ENCODE data around the gene RAB39B. TPM values are rescaled to one million over a fixed set of nuclear protein-coding genes. Genes with fewer than 3 reads are reported as not detected.

The RAB39B gene
- total and polyA plus RNA-seq, 8 donors, result under 0.01 to 1.5 (median 0.31) TPM; not detected in 1

DNA sequence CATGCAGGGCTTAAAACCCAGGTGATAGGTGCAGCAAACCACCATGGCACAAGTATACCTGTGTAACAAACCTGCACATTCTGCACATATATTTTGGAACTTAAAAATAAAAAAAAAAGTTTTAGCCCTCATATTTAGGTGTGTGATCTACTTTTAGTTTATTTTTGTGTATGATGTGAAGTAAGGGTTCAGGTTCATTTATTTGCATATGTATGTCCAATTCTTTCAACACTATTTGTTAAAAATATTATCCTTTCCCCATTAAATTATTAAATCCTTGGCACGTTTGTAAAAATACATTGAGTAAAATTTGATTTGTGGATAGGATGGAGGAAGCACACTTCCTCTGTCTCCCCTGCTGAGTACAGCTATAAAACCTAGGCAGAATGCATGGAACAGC, 12.9 kb downstream of the RAB39B start:
- Histone ChIP-seq H3K4me1 (no peaks in the 10 kb centered on the region), H3K27ac (no peak overlapping the region), H3K9me3 (no peaks in the 10 kb centered on the region), H3K27me3 (no peaks in the 10 kb centered on the region), H3K36me3 (no peaks in the 10 kb centered on the region), H3K4me3 (no peak overlapping the region)
- intact Hi-C loops (cut with DNase I; ENCODE audit: low total_unique reads), result no loop called here
- TF ChIP-seq, protein P1, sequence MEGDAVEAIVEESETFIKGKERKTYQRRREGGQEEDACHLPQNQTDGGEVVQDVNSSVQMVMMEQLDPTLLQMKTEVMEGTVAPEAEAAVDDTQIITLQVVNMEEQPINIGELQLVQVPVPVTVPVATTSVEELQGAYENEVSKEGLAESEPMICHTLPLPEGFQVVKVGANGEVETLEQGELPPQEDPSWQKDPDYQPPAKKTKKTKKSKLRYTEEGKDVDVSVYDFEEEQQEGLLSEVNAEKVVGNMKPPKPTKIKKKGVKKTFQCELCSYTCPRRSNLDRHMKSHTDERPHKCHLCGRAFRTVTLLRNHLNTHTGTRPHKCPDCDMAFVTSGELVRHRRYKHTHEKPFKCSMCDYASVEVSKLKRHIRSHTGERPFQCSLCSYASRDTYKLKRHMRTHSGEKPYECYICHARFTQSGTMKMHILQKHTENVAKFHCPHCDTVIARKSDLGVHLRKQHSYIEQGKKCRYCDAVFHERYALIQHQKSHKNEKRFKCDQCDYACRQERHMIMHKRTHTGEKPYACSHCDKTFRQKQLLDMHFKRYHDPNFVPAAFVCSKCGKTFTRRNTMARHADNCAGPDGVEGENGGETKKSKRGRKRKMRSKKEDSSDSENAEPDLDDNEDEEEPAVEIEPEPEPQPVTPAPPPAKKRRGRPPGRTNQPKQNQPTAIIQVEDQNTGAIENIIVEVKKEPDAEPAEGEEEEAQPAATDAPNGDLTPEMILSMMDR (IDR thresholded peaks at IDR 0.05), result no peak
- TF ChIP-seq POLR2A (IDR thresholded peaks at IDR 0.05) (no peak), EP300 (IDR thresholded peaks at IDR 0.05) (no peak), POLR2AphosphoS5 (IDR thresholded peaks at IDR 0.05) (no peak)
- 50 to 75% (median 62%) methylated on average over 1 of the region's 1 CpG for WGBS, 5 donors
- DNase-seq, result no peak

DNA sequence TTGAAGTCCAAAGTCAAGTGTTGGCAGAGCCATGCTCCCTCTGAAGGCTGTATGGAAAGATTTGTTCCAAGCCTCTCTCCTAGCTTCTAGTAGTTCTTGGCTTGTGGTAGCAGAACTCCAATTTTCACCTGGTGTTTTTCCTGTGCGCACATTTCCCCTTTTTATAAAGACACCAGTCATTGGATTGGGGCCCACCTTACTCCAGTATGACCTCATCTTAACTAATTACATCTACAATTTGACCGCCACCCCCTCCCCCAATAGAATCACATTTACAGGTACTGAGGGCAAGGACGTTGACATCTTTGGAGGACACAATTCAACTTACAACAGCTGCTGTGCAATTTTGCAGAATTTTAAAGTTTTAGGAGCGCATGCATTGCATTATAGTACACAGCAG, 16.8 kb downstream of the RAB39B start:
- Histone ChIP-seq H3K4me3 (no peak overlapping the region), H3K27ac (no peak overlapping the region), H3K4me1 (no peaks in the 10 kb centered on the region), H3K36me3 (no peaks in the 10 kb centered on the region), H3K9me3 (no peaks in the 10 kb centered on the region), H3K27me3 (no peaks in the 10 kb centered on the region)
- DNase-seq, result no peak
- intact Hi-C loops (cut with DNase I; ENCODE audit: low total_unique reads), result no loop called here
- no peak for TF ChIP-seq POLR2A (IDR thresholded peaks at IDR 0.05)
- TF ChIP-seq EP300 (IDR thresholded peaks at IDR 0.05), result no peak
- 59 to 86% (median 74%) methylated on average over 4 of the region's 4 CpGs for WGBS, 5 donors

DNA sequence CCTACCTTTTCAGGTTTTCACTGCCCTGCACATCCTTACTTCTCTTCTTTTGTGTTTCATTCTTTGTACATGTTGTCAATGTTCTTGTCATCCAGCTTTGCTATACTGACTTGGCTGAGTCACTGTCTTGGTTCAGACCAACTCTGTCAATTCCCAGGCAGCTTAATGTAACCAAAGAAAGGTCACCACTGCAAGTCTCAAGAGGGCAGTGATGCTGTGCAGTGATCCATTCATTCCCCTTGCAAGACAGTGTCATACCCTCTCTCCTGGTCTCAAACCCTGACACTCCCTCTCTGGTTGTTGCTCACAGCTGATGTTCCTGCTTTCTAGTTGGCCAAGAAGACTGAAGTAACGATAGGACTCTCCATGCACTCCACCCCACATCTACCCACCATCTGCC, 17.5 kb downstream of the RAB39B start:
- WGBS, 5 donors, result 54 to 93% (median 72%) methylated on average over 1 of the region's 1 CpG; no CpG with 5 or more reads in 1 of the 5 donors

DNA sequence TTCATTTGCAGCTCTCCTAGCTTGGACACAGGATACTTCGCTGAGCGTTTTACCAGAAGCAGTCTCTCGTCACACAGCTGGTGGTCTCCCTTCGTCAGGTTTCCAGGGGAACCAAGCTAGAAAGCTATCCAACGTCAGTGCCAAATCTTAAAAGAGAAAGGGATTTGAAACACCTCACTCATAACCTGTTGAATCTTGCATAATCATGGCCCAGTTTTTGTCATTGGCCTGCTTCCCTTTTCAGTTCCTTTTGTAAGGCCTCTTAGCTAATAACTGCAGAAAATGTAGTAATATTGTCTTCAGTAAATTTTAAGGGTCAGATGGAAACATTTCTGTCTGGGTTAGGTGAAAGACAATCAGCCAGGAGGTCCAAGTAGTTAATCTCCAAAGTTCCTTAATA, 22.0 kb downstream of the RAB39B start:
- no peaks in the 10 kb centered on the region for H3K9me3 ChIP-seq
- DNase-seq, result no peak
- H3K4me3 ChIP-seq, result no peak overlapping the region
- H3K27me3 ChIP-seq, result no peaks in the 10 kb centered on the region
- 73 to 93% (median 74%) methylated on average over 5 of the region's 5 CpGs for WGBS, 5 donors
- peaks cover 0 to 26% (median 14%) of the 10 kb centered on the region in 4 donors for H3K36me3 ChIP-seq
- TF ChIP-seq, protein P1 (IDR thresholded peaks at IDR 0.05), result no peak
- TF ChIP-seq EP300 (IDR thresholded peaks at IDR 0.05) (no peak), POLR2A (IDR thresholded peaks at IDR 0.05) (no peak), POLR2AphosphoS5 (IDR thresholded peaks at IDR 0.05) (no peak)
- H3K27ac ChIP-seq, result no peak overlapping the region
- intact Hi-C loops (cut with DNase I; ENCODE audit: low total_unique reads), result no loop called here
- H3K4me1 ChIP-seq, result no peaks in the 10 kb centered on the region

More for the DNA sequence above, 17.5 kb downstream of the RAB39B start:
- no peaks in the 10 kb centered on the region for H3K36me3 ChIP-seq
- H3K27ac ChIP-seq, result no peak overlapping the region
- TF ChIP-seq POLR2AphosphoS5 (IDR thresholded peaks at IDR 0.05) (no peak), EP300 (IDR thresholded peaks at IDR 0.05) (no peak), POLR2A (IDR thresholded peaks at IDR 0.05) (no peak)
- TF ChIP-seq, protein P1 (IDR thresholded peaks at IDR 0.05), result no peak
- H3K9me3 ChIP-seq, result no peaks in the 10 kb centered on the region
- H3K4me3 ChIP-seq, result no peak overlapping the region
- no peak for DNase-seq
- no peaks in the 10 kb centered on the region for H3K27me3 ChIP-seq
- no peaks in the 10 kb centered on the region for H3K4me1 ChIP-seq
- intact Hi-C loops (cut with DNase I; ENCODE audit: low total_unique reads), result no loop called here

DNA sequence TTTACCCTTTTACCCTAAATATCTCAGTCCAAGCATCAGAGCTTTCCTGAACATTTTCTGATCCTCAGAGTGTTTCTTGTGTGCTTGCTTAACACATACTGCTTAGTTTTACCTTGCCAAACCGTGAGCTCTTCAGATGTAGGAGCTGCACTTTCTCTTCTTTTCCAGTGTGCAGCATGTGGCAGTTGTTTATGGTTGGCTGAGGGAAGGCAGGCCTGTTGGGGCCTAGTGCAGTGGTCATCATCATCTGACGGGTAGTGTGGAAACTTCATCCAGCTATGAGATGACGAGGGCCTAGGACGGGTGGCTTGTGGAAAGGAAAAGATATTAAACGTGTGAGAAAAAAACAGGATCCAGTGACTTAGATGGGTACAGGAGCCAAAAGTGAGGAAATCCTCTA, 26.6 kb downstream of the RAB39B start:
- peaks cover 0 to 39% (median 35%) of the 10 kb centered on the region in 4 donors for H3K36me3 ChIP-seq
- peak in 1 of 3 donors; percentile 7 for TF ChIP-seq POLR2AphosphoS5 (IDR thresholded peaks at IDR 0.05)
- TF ChIP-seq EP300 (IDR thresholded peaks at IDR 0.05), result no peak
- H3K27me3 ChIP-seq, result no peaks in the 10 kb centered on the region
- no peaks in the 10 kb centered on the region for H3K4me1 ChIP-seq
- WGBS, 5 donors, result 73 to 96% (median 92%) methylated on average over 5 of the region's 5 CpGs
- H3K27ac ChIP-seq, result peak overlapping the region in 1 of 5 donors; percentile 14
- no peak overlapping the region for H3K4me3 ChIP-seq
- DNase-seq, result peak in 1 of 2 donors; percentile 6
- H3K9me3 ChIP-seq, result no peaks in the 10 kb centered on the region
- intact Hi-C loops (cut with DNase I; ENCODE audit: low total_unique reads), result no loop called here

Measured in stomach (tissue), 9 donors.